Measurements from ENCODE around the gene SPRYD7. TPM values are rescaled to one million over a fixed set of nuclear protein-coding genes. Genes with fewer than 3 reads are reported as not detected.
A peak's percentile ranks its signal among the peaks of the same experiment; 100 is the strongest.

Gene SPRYD7
- polyA plus RNA-seq, 1 of the 3 experiments (the other 2 are of a cell fraction), result 8.6 TPM

GRCh38 chr13:49936968-49937273, 781 bp upstream of the SPRYD7 start:
- H3K4me1 ChIP-seq (ENCODE audit: control insufficient read depth in 1 of 2, insufficient read depth in 2 of 2, low read depth in 1 of 2, low read length in 1 of 2), result peaks cover 0 to 7% of the 10 kb centered on the region in 2 experiments; a peak in 3 of 4 replicates
- H3K27ac ChIP-seq (ENCODE audit: low read depth in 2 of 2, low read length in 1 of 2), result no peak overlapping the region
- H3K9ac ChIP-seq, result peak overlapping the region; percentile 46; the same call in 1 of the 2 replicates
- no peaks in the 10 kb centered on the region for H3K9me2 ChIP-seq
- peak overlapping the region; percentile 80 to 93 for H3K4me3 ChIP-seq (ENCODE audit: low read depth in 2 of 2, low read length in 1 of 2)
- TF ChIP-seq PBX3 (IDR thresholded peaks at IDR 0.05) (no peak), MEF2A (IDR thresholded peaks at IDR 0.05; ENCODE audit: borderline replicate concordance, low read depth) (no peak), EP300 (IDR thresholded peaks at IDR 0.05; ENCODE audit: borderline replicate concordance in 1 of 2, low read depth in 1 of 2, low read length in 1 of 2) (no peak), RAD21 (IDR thresholded peaks at IDR 0.05; ENCODE audit: low read length) (no peak), JUND (IDR thresholded peaks at IDR 0.05) (no peak), SIN3A (IDR thresholded peaks at IDR 0.05; ENCODE audit: borderline replicate concordance, low read depth, low read length) (no peak), POLR2AphosphoS5 (IDR thresholded peaks at IDR 0.05; ENCODE audit: low read depth, low read length) (no peak), RFX5 (IDR thresholded peaks at IDR 0.05; ENCODE audit: low read length) (no peak), RCOR1 (IDR thresholded peaks at IDR 0.05; ENCODE audit: low read length) (no peak), GABPA (IDR thresholded peaks at IDR 0.05; ENCODE audit: low read depth) (no peak), FOXM1 (IDR thresholded peaks at IDR 0.05; ENCODE audit: low read depth) (no peak)
- TF ChIP-seq, protein P1, sequence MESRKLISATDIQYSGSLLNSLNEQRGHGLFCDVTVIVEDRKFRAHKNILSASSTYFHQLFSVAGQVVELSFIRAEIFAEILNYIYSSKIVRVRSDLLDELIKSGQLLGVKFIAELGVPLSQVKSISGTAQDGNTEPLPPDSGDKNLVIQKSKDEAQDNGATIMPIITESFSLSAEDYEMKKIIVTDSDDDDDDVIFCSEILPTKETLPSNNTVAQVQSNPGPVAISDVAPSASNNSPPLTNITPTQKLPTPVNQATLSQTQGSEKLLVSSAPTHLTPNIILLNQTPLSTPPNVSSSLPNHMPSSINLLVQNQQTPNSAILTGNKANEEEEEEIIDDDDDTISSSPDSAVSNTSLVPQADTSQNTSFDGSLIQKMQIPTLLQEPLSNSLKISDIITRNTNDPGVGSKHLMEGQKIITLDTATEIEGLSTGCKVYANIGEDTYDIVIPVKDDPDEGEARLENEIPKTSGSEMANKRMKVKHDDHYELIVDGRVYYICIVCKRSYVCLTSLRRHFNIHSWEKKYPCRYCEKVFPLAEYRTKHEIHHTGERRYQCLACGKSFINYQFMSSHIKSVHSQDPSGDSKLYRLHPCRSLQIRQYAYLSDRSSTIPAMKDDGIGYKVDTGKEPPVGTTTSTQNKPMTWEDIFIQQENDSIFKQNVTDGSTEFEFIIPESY (IDR thresholded peaks at IDR 0.05; ENCODE audit: borderline replicate concordance, low read depth), result no peak
- TF ChIP-seq, protein P2, sequence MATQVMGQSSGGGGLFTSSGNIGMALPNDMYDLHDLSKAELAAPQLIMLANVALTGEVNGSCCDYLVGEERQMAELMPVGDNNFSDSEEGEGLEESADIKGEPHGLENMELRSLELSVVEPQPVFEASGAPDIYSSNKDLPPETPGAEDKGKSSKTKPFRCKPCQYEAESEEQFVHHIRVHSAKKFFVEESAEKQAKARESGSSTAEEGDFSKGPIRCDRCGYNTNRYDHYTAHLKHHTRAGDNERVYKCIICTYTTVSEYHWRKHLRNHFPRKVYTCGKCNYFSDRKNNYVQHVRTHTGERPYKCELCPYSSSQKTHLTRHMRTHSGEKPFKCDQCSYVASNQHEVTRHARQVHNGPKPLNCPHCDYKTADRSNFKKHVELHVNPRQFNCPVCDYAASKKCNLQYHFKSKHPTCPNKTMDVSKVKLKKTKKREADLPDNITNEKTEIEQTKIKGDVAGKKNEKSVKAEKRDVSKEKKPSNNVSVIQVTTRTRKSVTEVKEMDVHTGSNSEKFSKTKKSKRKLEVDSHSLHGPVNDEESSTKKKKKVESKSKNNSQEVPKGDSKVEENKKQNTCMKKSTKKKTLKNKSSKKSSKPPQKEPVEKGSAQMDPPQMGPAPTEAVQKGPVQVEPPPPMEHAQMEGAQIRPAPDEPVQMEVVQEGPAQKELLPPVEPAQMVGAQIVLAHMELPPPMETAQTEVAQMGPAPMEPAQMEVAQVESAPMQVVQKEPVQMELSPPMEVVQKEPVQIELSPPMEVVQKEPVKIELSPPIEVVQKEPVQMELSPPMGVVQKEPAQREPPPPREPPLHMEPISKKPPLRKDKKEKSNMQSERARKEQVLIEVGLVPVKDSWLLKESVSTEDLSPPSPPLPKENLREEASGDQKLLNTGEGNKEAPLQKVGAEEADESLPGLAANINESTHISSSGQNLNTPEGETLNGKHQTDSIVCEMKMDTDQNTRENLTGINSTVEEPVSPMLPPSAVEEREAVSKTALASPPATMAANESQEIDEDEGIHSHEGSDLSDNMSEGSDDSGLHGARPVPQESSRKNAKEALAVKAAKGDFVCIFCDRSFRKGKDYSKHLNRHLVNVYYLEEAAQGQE (IDR thresholded peaks at IDR 0.05; ENCODE audit: low read depth, low read length), result no peak
- no peaks in the 10 kb centered on the region for H3K9me3 ChIP-seq
- H3F3A ChIP-seq (replicated peaks; ENCODE audit: insufficient read depth), result peaks cover 4% of the 10 kb centered on the region
- peaks cover 35% of the 10 kb centered on the region for H3K79me2 ChIP-seq (ENCODE audit: insufficient read depth)
- WGBS (ENCODE audit: low lambda C conversion rate), result 11% methylated on average over 6 of the region's 21 CpGs
- no peaks in the 10 kb centered on the region for H4K20me1 ChIP-seq (ENCODE audit: insufficient read depth)
- no peaks in the 10 kb centered on the region for H3K27me3 ChIP-seq (ENCODE audit: insufficient read depth)
- H2AFZ ChIP-seq (ENCODE audit: low read depth), result peak overlapping the region; percentile 77
- H3K36me3 ChIP-seq (replicated peaks in 1 of 2; ENCODE audit: control insufficient read depth in 1 of 2, insufficient read depth in 2 of 2, low read length in 1 of 2), result no peaks in the 10 kb centered on the region
- CTCF ChIA-PET, result interaction anchor here (0.9 to 1.8 kb wide), 8 partner anchors 10 to 1013 kb away, joined by 3 to 11 read pairs (median 6); partner anchors contain the start of gene TRIM13
- POLR2A ChIA-PET, result interaction anchor here (1.0 to 1.3 kb wide), 2 partner anchors 246 to 493 kb away, joined by 3 to 5 read pairs; partner anchors contain the start of genes CAB39L, EBPL and SETDB2
- DNase-seq, result no peak
- peak overlapping the region; percentile 81 for H3K4me2 ChIP-seq

All from SK-N-SH (cell line).